ENCODE results near the gene KCMF1.

- TF ChIP-seq, protein P1, sequence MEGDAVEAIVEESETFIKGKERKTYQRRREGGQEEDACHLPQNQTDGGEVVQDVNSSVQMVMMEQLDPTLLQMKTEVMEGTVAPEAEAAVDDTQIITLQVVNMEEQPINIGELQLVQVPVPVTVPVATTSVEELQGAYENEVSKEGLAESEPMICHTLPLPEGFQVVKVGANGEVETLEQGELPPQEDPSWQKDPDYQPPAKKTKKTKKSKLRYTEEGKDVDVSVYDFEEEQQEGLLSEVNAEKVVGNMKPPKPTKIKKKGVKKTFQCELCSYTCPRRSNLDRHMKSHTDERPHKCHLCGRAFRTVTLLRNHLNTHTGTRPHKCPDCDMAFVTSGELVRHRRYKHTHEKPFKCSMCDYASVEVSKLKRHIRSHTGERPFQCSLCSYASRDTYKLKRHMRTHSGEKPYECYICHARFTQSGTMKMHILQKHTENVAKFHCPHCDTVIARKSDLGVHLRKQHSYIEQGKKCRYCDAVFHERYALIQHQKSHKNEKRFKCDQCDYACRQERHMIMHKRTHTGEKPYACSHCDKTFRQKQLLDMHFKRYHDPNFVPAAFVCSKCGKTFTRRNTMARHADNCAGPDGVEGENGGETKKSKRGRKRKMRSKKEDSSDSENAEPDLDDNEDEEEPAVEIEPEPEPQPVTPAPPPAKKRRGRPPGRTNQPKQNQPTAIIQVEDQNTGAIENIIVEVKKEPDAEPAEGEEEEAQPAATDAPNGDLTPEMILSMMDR (IDR thresholded peaks at IDR 0.05; ENCODE audit: insufficient read depth, low read length, poor library complexity, severe bottlenecking) = no peak
- TF ChIP-seq EZH2phosphoT487 (conservative IDR thresholded peaks at IDR 0.05; ENCODE audit: low read length) = no peak
These were observed 107.6 kb downstream of the KCMF1 start for GRCh38 chr2:85078536-85078935.
